DOHH2 (cell line): ENCODE results near the gene SCAMP5.

Source experiments
- H3F3A ChIP-seq: fragments of 200-600 bp; sonication (generic), shearing (Covaris generic); 2 replicates; pipeline ENCODE4 v1.6.0; 2016; ENCODE audit warnings: antibody characterized with exemption, mild to moderate bottlenecking; ENCODE audit not compliant: control insufficient read depth, insufficient read depth
- H3K27ac ChIP-seq: fragments of 200-600 bp; sonication (generic); 2 replicates; pipeline ENCODE4 v1.5.1; 2014; ENCODE audit warnings: low read depth, mild to moderate bottlenecking, low read length, moderate library complexity
- H3K27me3 ChIP-seq: fragments of 200-600 bp; sonication (generic); 2 replicates; pipeline ENCODE4 v1.6.1; 2014; ENCODE audit warnings: mild to moderate bottlenecking, low read length, mixed read lengths; ENCODE audit not compliant: control insufficient read depth
- H3K36me3 ChIP-seq: fragments of 200-600 bp; sonication (generic); 2 replicates; pipeline ENCODE4 v1.6.1; 2014; ENCODE audit warnings: mild to moderate bottlenecking, low read length, moderate library complexity, mixed read lengths; ENCODE audit not compliant: control insufficient read depth
- H3K4me1 ChIP-seq: fragments of 200-600 bp; sonication (generic); 2 replicates; pipeline ENCODE4 v1.6.1; 2014; ENCODE audit warnings: mild to moderate bottlenecking, low read length, mixed read lengths; ENCODE audit not compliant: control insufficient read depth
- H3K4me2 ChIP-seq: fragments of 200-600 bp; sonication (generic); 2 replicates; pipeline ENCODE4 v1.6.0; 2014; ENCODE audit warnings: mild to moderate bottlenecking, low read length, moderate library complexity
- H3K4me3 ChIP-seq: fragments of 200-600 bp; sonication (generic); 2 replicates; pipeline ENCODE4 v1.5.1; 2014; ENCODE audit warnings: mild to moderate bottlenecking, low read length, mixed read lengths
- H3K79me2 ChIP-seq: fragments of 200-600 bp; sonication (generic); 2 replicates; pipeline ENCODE4 v1.6.1; 2014; ENCODE audit warnings: mild to moderate bottlenecking, low read length, mixed read lengths; ENCODE audit not compliant: control insufficient read depth
- H3K9me2 ChIP-seq: fragments of 200-600 bp; sonication (generic); replicated peaks from 2 replicates; pipeline ENCODE4 v1.6.1; 2014; ENCODE audit warnings: mild to moderate bottlenecking, low read length, mixed read lengths; ENCODE audit not compliant: control insufficient read depth
- H3K9me3 ChIP-seq: fragments of 200-600 bp; sonication (generic); 2 replicates; pipeline ENCODE4 v1.6.1; 2014; ENCODE audit warnings: antibody characterized with exemption, low read length, mixed read lengths; ENCODE audit not compliant: control insufficient read depth, insufficient read depth
- H4K20me1 ChIP-seq: fragments of 200-600 bp; sonication (generic); 2 replicates; pipeline ENCODE4 v1.6.0; 2014; ENCODE audit warnings: low read depth, mild to moderate bottlenecking, antibody characterized with exemption, low read length, moderate library complexity; ENCODE audit not compliant: control insufficient read depth, insufficient read depth
- CTCF ChIP-seq: fragments of 200-600 bp; sonication (generic); IDR thresholded peaks from one replicate; pipeline ENCODE4 v1.5.1; 2014; ENCODE audit warnings: antibody characterized with exemption, mild to moderate bottlenecking, low read depth, low read length; ENCODE audit not compliant: poor library complexity, severe bottlenecking
- EZH2phosphoT487 ChIP-seq: fragments of 200-600 bp; sonication (generic); IDR thresholded peaks from 2 replicates; pipeline ENCODE4 v1.6.1; 2017; ENCODE audit warnings: borderline replicate concordance, mild to moderate bottlenecking, antibody characterized with exemption, low read length, moderate library complexity, mixed read lengths

The SCAMP5 gene

DNA sequence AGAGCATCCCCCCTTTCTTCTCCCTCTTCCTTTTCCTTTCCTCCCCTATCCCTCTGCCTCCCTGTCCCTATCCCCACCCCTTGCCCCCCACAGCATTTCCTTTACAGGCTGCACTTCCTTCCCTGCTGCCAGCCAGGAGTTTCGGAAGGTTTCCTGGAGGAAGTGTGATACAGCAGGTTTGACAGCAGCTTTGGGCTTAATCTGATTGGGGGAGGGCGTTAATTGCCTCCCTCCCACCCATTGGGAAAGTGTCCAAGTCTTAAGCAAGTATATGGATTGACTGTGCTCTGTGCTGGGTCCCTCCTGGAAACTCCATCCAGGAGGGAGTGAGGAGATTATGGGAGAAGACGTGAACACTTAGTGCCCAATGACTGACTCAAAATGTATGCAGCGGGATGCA, 1.8 kb downstream of the SCAMP5 start:
- Histone ChIP-seq H3K9me2 (no peaks in the 10 kb centered on the region), H4K20me1 (no peaks in the 10 kb centered on the region; the same call in 1 of the 2 replicates), H3K4me1 (peaks cover 28% of the 10 kb centered on the region), H3K4me3 (no peak overlapping the region), H3K27me3 (peaks cover 4% of the 10 kb centered on the region; the same call in 1 of the 2 replicates), H3K79me2 (no peaks in the 10 kb centered on the region), H3K4me2 (no peak overlapping the region; the same call in 1 of the 2 replicates), H3K27ac (no peak overlapping the region), H3K36me3 (no peaks in the 10 kb centered on the region), H3K9me3 (no peaks in the 10 kb centered on the region), H3F3A (no peaks in the 10 kb centered on the region)
- no peak for TF ChIP-seq EZH2phosphoT487
- TF ChIP-seq CTCF: no peak

DNA sequence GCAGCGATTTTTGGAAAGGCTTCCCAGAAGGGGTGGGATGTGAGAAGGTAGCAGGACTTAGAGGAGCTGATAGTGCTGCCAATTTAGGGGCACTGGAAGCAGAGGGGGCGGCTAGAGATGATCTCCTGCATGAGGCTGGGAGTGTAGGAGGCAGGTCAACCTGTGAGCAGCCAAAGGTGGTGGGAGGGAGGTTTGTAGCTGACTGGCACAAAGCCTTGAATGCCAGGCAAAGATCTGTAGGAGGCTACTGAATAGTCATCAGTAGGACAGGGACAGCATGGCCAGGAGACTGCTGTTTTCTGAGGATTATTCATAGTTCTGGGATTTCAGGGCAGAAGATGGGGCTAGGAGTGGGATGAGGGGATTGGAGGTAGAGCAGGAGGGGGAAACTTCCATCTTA, 2.2 kb downstream of the SCAMP5 start:
- Histone ChIP-seq H3K4me2 (no peak overlapping the region), H3K27ac (no peak overlapping the region), H3K4me3 (no peak overlapping the region), H3K79me2 (no peaks in the 10 kb centered on the region), H4K20me1 (no peaks in the 10 kb centered on the region; the same call in 1 of the 2 replicates), H3K4me1 (peaks cover 26% of the 10 kb centered on the region), H3F3A (no peaks in the 10 kb centered on the region), H3K36me3 (no peaks in the 10 kb centered on the region), H3K27me3 (peaks cover 4% of the 10 kb centered on the region; the same call in 1 of the 2 replicates), H3K9me2 (no peaks in the 10 kb centered on the region), H3K9me3 (no peaks in the 10 kb centered on the region)
- TF ChIP-seq CTCF: no peak
- no peak for TF ChIP-seq EZH2phosphoT487

- Histone ChIP-seq H3K4me3 (no peak overlapping the region), H3K27ac (no peak overlapping the region), H3K4me1 (peaks cover 10% of the 10 kb centered on the region), H3K79me2 (no peaks in the 10 kb centered on the region), H3K9me2 (no peaks in the 10 kb centered on the region), H3K27me3 (peaks cover 3% of the 10 kb centered on the region; the same call in 1 of the 2 replicates), H3K36me3 (no peaks in the 10 kb centered on the region), H4K20me1 (no peaks in the 10 kb centered on the region; the same call in 1 of the 2 replicates), H3K9me3 (no peaks in the 10 kb centered on the region), H3F3A (no peaks in the 10 kb centered on the region), H3K4me2 (no peak overlapping the region)
- no peak for TF ChIP-seq CTCF
- TF ChIP-seq EZH2phosphoT487: no peak
Observed at GRCh38 chr15:75001310-75001709, 5.9 kb downstream of the SCAMP5 start.
